H9 (cell line): ENCODE data around the gene RAB6A. TPM values are rescaled to one million over a fixed set of nuclear protein-coding genes. Genes with fewer than 3 reads are reported as not detected.

Experiments
- DNase-seq: peaks from one replicate; pipeline ENCODE4 v3.0.0-alpha.2; 2017
- H2AFZ ChIP-seq: one replicate; pipeline ENCODE4 v1.6.1; 2013; ENCODE audit warnings: mild to moderate bottlenecking, low read length, control low read depth, moderate library complexity
- H2AK5ac ChIP-seq: 2 replicates; pipeline ENCODE4 v1.6.1; 2013; ENCODE audit warnings: low read length, control low read depth, mixed read lengths; ENCODE audit not compliant: insufficient read length
- H2BK120ac ChIP-seq: one replicate; pipeline ENCODE4 v1.6.1; 2013; ENCODE audit warnings: low read depth, mild to moderate bottlenecking, low read length, control low read depth, inconsistent platforms; ENCODE audit not compliant: poor library complexity, severe bottlenecking
- H2BK12ac ChIP-seq: 2 replicates; pipeline ENCODE4 v1.6.1; 2013; ENCODE audit warnings: low read length, control low read depth, mixed read lengths, low read depth; ENCODE audit not compliant: insufficient read length
- H2BK15ac ChIP-seq: 2 replicates; pipeline ENCODE4 v1.6.1; 2013; ENCODE audit warnings: low read depth, low read length, control low read depth
- H2BK20ac ChIP-seq: one replicate; pipeline ENCODE4 v1.6.1; 2013; ENCODE audit warnings: low read depth, mild to moderate bottlenecking, low read length, control low read depth, inconsistent platforms; ENCODE audit not compliant: poor library complexity, severe bottlenecking
- H2BK5ac ChIP-seq: 2 replicates; pipeline ENCODE4 v1.6.1; 2013; ENCODE audit warnings: low read length, control low read depth, mixed read lengths; ENCODE audit not compliant: insufficient read length
- H3K14ac ChIP-seq: 2 replicates; pipeline ENCODE4 v1.6.1; 2013; ENCODE audit warnings: low read length, control low read depth; ENCODE audit not compliant: insufficient read depth
- H3K18ac ChIP-seq: 2 replicates; pipeline ENCODE4 v1.6.1; 2013; ENCODE audit warnings: low read depth, mild to moderate bottlenecking, mixed read lengths, low read length, control low read depth; ENCODE audit not compliant: insufficient read length
- H3K23ac ChIP-seq: 2 replicates; pipeline ENCODE4 v1.6.1; 2013; ENCODE audit warnings: low read length, control low read depth, mixed read lengths, low read depth; ENCODE audit not compliant: insufficient read length
- H3K23me2 ChIP-seq: 2 replicates; pipeline ENCODE4 v1.6.1; 2013; ENCODE audit warnings: low read depth, mild to moderate bottlenecking, mixed read lengths, low read length, control low read depth; ENCODE audit not compliant: insufficient read length, poor library complexity, severe bottlenecking
- H3K27ac ChIP-seq: 2 replicates; pipeline ENCODE4 v1.5.1; 2013; ENCODE audit warnings: low read length, control low read depth, mixed read lengths, low read depth; ENCODE audit not compliant: insufficient read length
- H3K27me3 ChIP-seq: 2 replicates; pipeline ENCODE4 v1.6.1; 2013; ENCODE audit warnings: low read length, control low read depth, inconsistent platforms; ENCODE audit not compliant: insufficient read depth
- H3K4ac ChIP-seq: 2 replicates; pipeline ENCODE4 v1.6.1; 2013; ENCODE audit warnings: low read depth, mild to moderate bottlenecking, control low read depth, inconsistent platforms, low read length, moderate library complexity
- H3K4me1 ChIP-seq: 2 replicates; pipeline ENCODE4 v1.6.1; 2013; ENCODE audit warnings: low read length, control low read depth, inconsistent platforms; ENCODE audit not compliant: insufficient read depth
- H3K4me2 ChIP-seq: 2 replicates; pipeline ENCODE4 v1.6.1; 2013; ENCODE audit warnings: low read length, control low read depth, mixed read lengths; ENCODE audit not compliant: insufficient read length, insufficient read depth
- H3K56ac ChIP-seq: 2 replicates; pipeline ENCODE4 v1.6.1; 2013; ENCODE audit warnings: low read depth, mild to moderate bottlenecking, mixed read lengths, low read length, control low read depth; ENCODE audit not compliant: insufficient read length
- H3K79me1 ChIP-seq: 2 replicates; pipeline ENCODE4 v1.6.1; 2013; ENCODE audit warnings: low read depth, mild to moderate bottlenecking, moderate library complexity, low read length, control low read depth, inconsistent platforms; ENCODE audit not compliant: insufficient read depth, poor library complexity, severe bottlenecking
- H3K79me2 ChIP-seq: 2 replicates; pipeline ENCODE4 v1.6.1; 2013; ENCODE audit warnings: low read length, control low read depth, inconsistent platforms; ENCODE audit not compliant: insufficient read depth
- H3K9ac ChIP-seq: 2 replicates; pipeline ENCODE4 v1.6.1; 2013; ENCODE audit warnings: low read length, control low read depth, mixed read lengths; ENCODE audit not compliant: insufficient read length; ENCODE audit errors: extremely low read depth
- H3K9me3 ChIP-seq: one replicate; pipeline ENCODE4 v1.6.1; 2013; ENCODE audit warnings: low read depth, low read length, inconsistent platforms; ENCODE audit not compliant: control insufficient read depth
- H3T11ph ChIP-seq: one replicate; pipeline ENCODE4 v1.6.1; 2013; ENCODE audit warnings: mild to moderate bottlenecking, low read length, control low read depth, inconsistent platforms
- H4K20me1 ChIP-seq: one replicate; pipeline ENCODE4 v1.6.1; 2013; ENCODE audit not compliant: control insufficient read depth, insufficient read length, insufficient read depth
- H4K5ac ChIP-seq: 2 replicates; pipeline ENCODE4 v1.6.1; 2013; ENCODE audit warnings: low read depth, mild to moderate bottlenecking, mixed read lengths, low read length, control low read depth; ENCODE audit not compliant: insufficient read length
- H4K8ac ChIP-seq: replicated peaks from 2 replicates; pipeline ENCODE4 v1.6.1; 2013; ENCODE audit warnings: low read length, control low read depth, mixed read lengths, low read depth; ENCODE audit not compliant: insufficient read length
- H4K91ac ChIP-seq: 2 replicates; pipeline ENCODE4 v1.6.1; 2013; ENCODE audit warnings: low read depth, mild to moderate bottlenecking, moderate library complexity, mixed read lengths, low read length, control low read depth; ENCODE audit not compliant: insufficient read length
- H3K27ac Mint-ChIP-seq, 3 experiments: 2 replicates in 2 of 3; 3 replicates in 1 of 3; pipeline ENCODE4 v1.8.0; 2020 to 2021; ENCODE audit warnings: mixed read lengths in 3 of 3, mild to moderate bottlenecking in 1 of 3, moderate library complexity in 1 of 3
- H3K27me3 Mint-ChIP-seq: 2 replicates; pipeline ENCODE4 v1.8.0; 2021; ENCODE audit warnings: low read depth, mild to moderate bottlenecking, moderate library complexity, mixed read lengths
- H3K36me3 Mint-ChIP-seq, 3 experiments: 2 replicates in 2 of 3; 3 replicates in 1 of 3; pipeline ENCODE4 v1.8.0; 2020 to 2021; ENCODE audit warnings: low read depth in 3 of 3, mixed read lengths in 3 of 3; ENCODE audit not compliant: insufficient read depth in 1 of 3
- H3K4me1 Mint-ChIP-seq, 2 experiments: 2 replicates each; pipeline ENCODE4 v1.8.0; 2020; ENCODE audit warnings: mixed read lengths in 2 of 2
- H3K4me3 Mint-ChIP-seq, 2 experiments: 2 replicates in 1 of 2; 3 replicates in 1 of 2; pipeline ENCODE4 v1.8.0; 2020 to 2021; ENCODE audit warnings: mild to moderate bottlenecking in 2 of 2, mixed read lengths in 2 of 2, moderate library complexity in 1 of 2
- H3K9me3 Mint-ChIP-seq, 2 experiments: 2 replicates in 1 of 2; 3 replicates in 1 of 2; pipeline ENCODE4 v1.8.0; 2020; ENCODE audit warnings: mild to moderate bottlenecking in 2 of 2, mixed read lengths in 2 of 2, moderate library complexity in 1 of 2
- CTCF ChIP-seq: fragments of 200-600 bp; sonication (generic); conservative IDR thresholded peaks from 3 replicates; pipeline ENCODE4 v1.8.0; 2021; ENCODE audit warnings: antibody characterized with exemption, mild to moderate bottlenecking
- WGBS: extraction: QIAGEN DNeasy Blood & Tissue Kit; methylation state at CpG from one replicate; pipeline ENCODE4 v1.1.7; 2013; ENCODE audit warnings: missing lambda C conversion rate, low lambda C conversion rate, mixed read lengths; ENCODE audit not compliant: insufficient read length; ENCODE audit errors: extremely low coverage; 5-methylcytosine and 5-hydroxymethylcytosine counted together
- total RNA-seq: library from RNA; stranded (reverse); gene quantifications from 2 replicates; pipeline ENCODE4 v1.2.1, GENCODE V29; 2021

RAB6A gene
- total RNA-seq, 1 experiment from 2014 or later, result 72.8 TPM

GRCh38 chr11:73667891-73668290 is 93.0 kb downstream of the RAB6A start:
- no peak for DNase-seq
- H3K79me2 ChIP-seq, result no peaks in the 10 kb centered on the region
- no peak overlapping the region for H3K27ac ChIP-seq
- no peak overlapping the region for H2AK5ac ChIP-seq
- no peak overlapping the region for H3T11ph ChIP-seq
- no peak overlapping the region for H3K4ac ChIP-seq
- no peak overlapping the region for H3K4me3 Mint-ChIP-seq
- no peak overlapping the region for H3K9ac ChIP-seq
- no peak overlapping the region for H4K5ac ChIP-seq
- no peak overlapping the region for H4K91ac ChIP-seq
- TF ChIP-seq CTCF, result no peak
- H3K79me1 ChIP-seq, result no peaks in the 10 kb centered on the region
- H2BK12ac ChIP-seq, result no peak overlapping the region
- H3K27me3 Mint-ChIP-seq, result no peaks in the 10 kb centered on the region; the same call in 1 of the 2 replicates
- H2BK20ac ChIP-seq, result no peak overlapping the region
- no peak overlapping the region for H3K56ac ChIP-seq
- no peak overlapping the region for H2AFZ ChIP-seq
- no peaks in the 10 kb centered on the region; a peak in 1 of 5 replicates for H3K9me3 Mint-ChIP-seq
- H3K27ac Mint-ChIP-seq, result no peak overlapping the region
- H3K27me3 ChIP-seq, result no peaks in the 10 kb centered on the region
- no peaks in the 10 kb centered on the region for H4K20me1 ChIP-seq
- peaks cover 4 to 7% of the 10 kb centered on the region in 2 experiments for H3K4me1 Mint-ChIP-seq
- no peak overlapping the region for H2BK15ac ChIP-seq
- H4K8ac ChIP-seq, result no peak overlapping the region
- H3K18ac ChIP-seq, result no peak overlapping the region
- no peak overlapping the region for H2BK120ac ChIP-seq
- H3K23ac ChIP-seq, result no peak overlapping the region
- H3K9me3 ChIP-seq, result no peaks in the 10 kb centered on the region
- H2BK5ac ChIP-seq, result no peak overlapping the region
- H3K4me1 ChIP-seq, result no peaks in the 10 kb centered on the region; the same call in 1 of the 2 replicates
- H3K14ac ChIP-seq, result no peak overlapping the region
- no peak overlapping the region for H3K4me2 ChIP-seq
- H3K36me3 Mint-ChIP-seq, result no peaks in the 10 kb centered on the region
- WGBS, result no CpG with 5 or more reads among the region's 1 CpG
- H3K23me2 ChIP-seq, result no peaks in the 10 kb centered on the region
